ENCODE measurements around the gene SLCO3A1.
"Not testable (repeated sequence)": the region's sequence is repeated elsewhere in the genome, so short reads cannot be mapped to it uniquely, and the experiment has no call there.

The SLCO3A1 gene

DNA sequence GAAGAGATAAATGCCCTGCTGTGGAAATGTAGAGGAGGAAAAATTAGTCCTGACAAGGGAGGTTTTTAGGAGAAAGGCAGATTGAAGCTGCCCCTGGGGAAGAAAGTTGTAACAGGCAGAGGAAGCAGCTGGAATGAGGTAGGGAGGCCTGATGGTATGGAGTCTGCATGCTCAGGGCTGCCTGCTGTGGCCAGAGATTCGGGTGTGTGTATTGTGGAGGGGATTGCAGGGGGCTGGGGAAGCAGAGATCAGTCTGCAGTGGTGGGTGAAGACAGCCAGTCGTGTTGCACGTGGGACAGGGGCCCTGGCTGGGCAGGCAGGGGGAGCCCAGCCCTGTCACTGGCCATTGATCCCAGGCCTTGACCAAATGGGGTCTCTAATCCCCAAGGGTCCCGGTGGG lies 96.5 kb downstream of the SLCO3A1 start:
- CTCF ChIA-PET = no interaction called here
- no peak for DNase-seq
- no peak overlapping the region for H3K27ac Mint-ChIP-seq
- H3K4me1 Mint-ChIP-seq = peaks cover 38% of the 10 kb centered on the region
- no peaks in the 10 kb centered on the region for H3K36me3 Mint-ChIP-seq
- H3K4me3 Mint-ChIP-seq = no peak overlapping the region
- no peaks in the 10 kb centered on the region for H3K27me3 Mint-ChIP-seq
- H3K9me3 Mint-ChIP-seq = no peaks in the 10 kb centered on the region

DNA sequence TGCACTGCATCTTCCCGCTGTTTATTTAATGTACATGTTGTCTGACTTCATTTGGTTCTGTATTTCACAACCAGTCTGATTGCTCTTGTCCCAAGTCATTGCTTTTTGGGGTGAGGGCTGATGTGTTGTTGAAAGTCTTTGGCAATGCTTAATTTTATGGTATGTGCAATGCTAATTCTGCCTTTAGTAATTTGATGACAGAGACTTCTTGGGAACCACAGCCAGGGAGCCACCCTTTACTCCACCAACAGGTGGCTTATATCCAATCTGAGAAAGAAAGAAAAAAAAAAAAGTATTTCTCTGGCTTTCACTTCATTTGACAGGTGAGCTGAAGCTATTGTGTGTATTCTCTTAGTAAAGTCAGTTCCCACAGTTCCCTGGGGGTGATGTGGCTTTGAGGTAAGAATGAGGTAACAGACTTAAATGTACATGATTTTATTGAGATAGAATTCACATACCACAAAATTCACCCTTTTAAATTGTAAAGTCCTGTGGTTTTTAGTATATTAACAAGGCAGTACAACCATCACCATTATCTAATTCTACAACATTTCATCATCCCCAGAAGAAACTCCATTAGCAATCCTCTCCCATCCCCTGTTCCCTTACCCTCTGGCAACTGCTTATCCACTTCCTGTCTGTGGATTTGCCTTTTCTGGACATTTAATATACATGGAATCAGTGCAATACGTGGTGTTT lies 97.3 kb downstream of the SLCO3A1 start:
- CTCF ChIA-PET = no interaction called here
- DNase-seq = no peak
- H3K4me1 Mint-ChIP-seq = peaks cover 38% of the 10 kb centered on the region

DNA sequence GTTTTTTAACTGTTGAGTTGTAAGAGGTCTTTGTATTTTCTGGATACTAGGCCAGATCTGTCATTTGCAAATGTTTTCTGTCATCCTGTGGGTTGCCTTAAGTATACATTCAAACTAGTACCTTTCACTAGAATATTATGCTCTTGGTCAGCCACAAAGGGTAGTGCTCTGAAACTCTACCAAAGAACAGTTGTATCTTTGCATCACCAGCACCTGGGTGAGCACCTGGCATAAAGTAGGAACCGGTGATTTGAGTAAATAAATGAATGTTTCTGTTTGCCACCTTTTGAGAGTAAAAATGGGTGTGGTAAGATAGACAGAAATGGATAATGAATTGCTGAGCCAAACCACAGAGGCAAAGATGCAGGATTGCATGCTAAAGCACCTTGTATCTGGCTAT lies 98.7 kb downstream of the SLCO3A1 start:
- no peak overlapping the region for H3K4me3 Mint-ChIP-seq
- no peaks in the 10 kb centered on the region for H3K36me3 Mint-ChIP-seq
- CTCF ChIA-PET = no interaction called here
- H3K9me3 Mint-ChIP-seq = no peaks in the 10 kb centered on the region
- no peak for DNase-seq
- no peak overlapping the region for H3K27ac Mint-ChIP-seq
- H3K4me1 Mint-ChIP-seq = peaks cover 38% of the 10 kb centered on the region
- H3K27me3 Mint-ChIP-seq = no peaks in the 10 kb centered on the region

More for the DNA sequence above, 97.3 kb downstream of the SLCO3A1 start:
- Mint-ChIP-seq H3K9me3 (no peaks in the 10 kb centered on the region), H3K36me3 (no peaks in the 10 kb centered on the region), H3K4me3 (no peak overlapping the region), H3K27ac (no peak overlapping the region), H3K27me3 (no peaks in the 10 kb centered on the region)

DNA sequence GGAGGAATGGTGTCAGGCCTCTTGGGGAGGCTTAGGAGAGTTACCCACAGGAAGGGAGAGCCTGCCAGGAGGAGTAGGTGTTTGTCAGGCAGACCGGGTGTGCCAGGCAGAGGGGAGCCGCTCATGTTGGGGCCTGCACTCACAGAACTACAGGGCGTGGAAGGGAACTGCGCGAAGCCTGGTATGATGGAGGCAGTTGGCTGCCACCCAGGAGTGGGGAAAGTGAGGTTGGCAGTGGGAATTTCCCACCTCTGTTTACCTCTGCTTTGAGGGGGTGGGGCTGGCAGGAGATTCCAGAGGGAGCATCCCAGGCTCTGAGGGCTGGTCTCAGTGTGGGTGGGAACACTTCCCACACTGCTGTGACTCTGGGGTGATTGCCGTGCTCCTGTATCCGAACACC lies 99.9 kb downstream of the SLCO3A1 start:
- Mint-ChIP-seq H3K36me3 (no peaks in the 10 kb centered on the region), H3K4me1 (peaks cover 36% of the 10 kb centered on the region), H3K27ac (no peak overlapping the region), H3K4me3 (no peak overlapping the region), H3K27me3 (no peaks in the 10 kb centered on the region), H3K9me3 (no peaks in the 10 kb centered on the region)
- no peak for DNase-seq
- CTCF ChIA-PET = no interaction called here

DNA sequence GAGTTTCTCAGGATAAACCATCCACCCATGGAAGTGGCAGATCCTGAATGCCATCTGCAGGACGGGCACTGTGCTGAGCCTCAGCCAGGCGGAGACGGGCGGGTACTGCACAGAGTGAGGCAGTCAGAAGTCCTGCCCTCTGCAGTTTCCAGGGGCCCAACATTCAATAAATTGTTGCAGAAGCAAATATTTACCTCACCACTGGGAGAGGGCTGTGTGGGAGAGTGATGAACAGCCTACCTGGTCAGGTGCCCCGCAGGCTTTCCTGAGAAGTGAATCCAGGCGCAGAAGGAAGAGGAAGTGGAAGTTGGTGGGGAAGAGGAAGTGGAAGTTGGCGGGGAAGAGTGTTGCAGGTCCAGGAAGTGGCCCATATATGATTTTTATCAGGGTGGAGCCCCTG lies 100.8 kb downstream of the SLCO3A1 start:
- H3K36me3 Mint-ChIP-seq = no peaks in the 10 kb centered on the region
- H3K4me3 Mint-ChIP-seq = no peak overlapping the region
- H3K27me3 Mint-ChIP-seq = no peaks in the 10 kb centered on the region
- CTCF ChIA-PET = no interaction called here
- no peaks in the 10 kb centered on the region for H3K9me3 Mint-ChIP-seq
- H3K4me1 Mint-ChIP-seq = peaks cover 36% of the 10 kb centered on the region
- no peak for DNase-seq
- no peak overlapping the region for H3K27ac Mint-ChIP-seq

DNA sequence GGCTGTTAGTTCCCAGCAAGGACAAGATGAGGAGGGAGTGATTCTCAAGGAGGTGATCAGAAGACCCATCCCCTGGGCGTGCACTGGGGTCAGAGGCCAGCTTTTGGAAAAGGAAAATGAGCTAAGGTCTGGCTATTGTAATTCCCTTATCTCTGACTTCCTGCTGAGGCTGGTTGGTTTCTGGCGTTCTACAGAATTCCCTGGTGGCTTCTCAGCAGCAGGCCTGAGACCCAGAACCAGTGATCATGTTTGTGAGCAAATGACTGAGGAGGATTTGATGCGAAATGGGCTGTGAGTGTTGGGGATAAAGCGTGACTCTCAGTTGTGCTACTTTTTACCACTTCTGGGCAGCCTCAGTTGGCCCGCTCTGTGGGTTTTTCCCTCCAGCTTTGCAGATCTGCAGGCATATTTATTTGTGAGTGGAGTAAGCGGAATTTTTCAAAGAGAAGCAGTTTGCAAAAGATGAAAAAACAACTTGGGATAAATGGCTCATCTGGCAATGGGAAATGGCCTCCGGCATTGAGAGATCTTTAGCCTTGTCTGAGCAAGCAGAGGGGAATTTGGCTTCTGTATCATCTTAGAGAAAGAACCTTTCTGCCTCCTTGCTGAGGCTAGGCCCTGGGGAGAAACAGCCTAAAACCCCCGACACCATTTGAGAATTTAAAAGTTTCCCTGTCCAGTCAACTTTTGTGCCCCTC lies 102.7 kb downstream of the SLCO3A1 start:
- Mint-ChIP-seq H3K4me1 (peaks cover 33% of the 10 kb centered on the region), H3K9me3 (no peaks in the 10 kb centered on the region), H3K27ac (peak overlapping the region; percentile 38), H3K27me3 (no peaks in the 10 kb centered on the region), H3K36me3 (no peaks in the 10 kb centered on the region), H3K4me3 (no peak overlapping the region)
- no peak for DNase-seq
- CTCF ChIA-PET = no interaction called here

DNA sequence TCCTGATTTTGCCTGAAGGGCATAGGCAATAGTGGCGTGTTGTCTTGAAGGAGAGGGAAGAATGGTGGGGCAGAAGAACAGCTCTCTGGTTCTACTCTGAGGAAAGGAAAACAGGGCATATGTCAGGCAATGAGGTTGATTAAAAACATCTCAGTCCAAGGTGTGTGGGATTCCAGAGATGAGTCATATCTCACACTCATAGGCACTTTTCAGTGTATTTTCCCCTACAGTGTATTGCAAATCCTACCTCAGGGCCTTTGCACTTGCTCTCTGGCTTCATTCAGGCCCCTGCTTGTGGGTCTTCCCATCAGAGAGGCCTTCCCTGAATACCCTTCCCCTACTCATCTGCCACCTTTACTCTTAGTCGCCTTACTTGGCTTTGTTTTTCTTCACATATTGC lies 107.8 kb downstream of the SLCO3A1 start:
- H3K36me3 Mint-ChIP-seq = peaks cover 14% of the 10 kb centered on the region
- CTCF ChIA-PET = interaction anchor here (1.1 kb wide), 1 partner anchor 11 kb away, joined by 3 read pairs; no protein-coding TSS in a partner anchor
- no peak for DNase-seq
- H3K4me1 Mint-ChIP-seq = peaks cover 13% of the 10 kb centered on the region
- no peaks in the 10 kb centered on the region for H3K27me3 Mint-ChIP-seq
- peaks cover 2% of the 10 kb centered on the region for H3K9me3 Mint-ChIP-seq
- H3K27ac Mint-ChIP-seq = no peak overlapping the region
- H3K4me3 Mint-ChIP-seq = no peak overlapping the region

DNA sequence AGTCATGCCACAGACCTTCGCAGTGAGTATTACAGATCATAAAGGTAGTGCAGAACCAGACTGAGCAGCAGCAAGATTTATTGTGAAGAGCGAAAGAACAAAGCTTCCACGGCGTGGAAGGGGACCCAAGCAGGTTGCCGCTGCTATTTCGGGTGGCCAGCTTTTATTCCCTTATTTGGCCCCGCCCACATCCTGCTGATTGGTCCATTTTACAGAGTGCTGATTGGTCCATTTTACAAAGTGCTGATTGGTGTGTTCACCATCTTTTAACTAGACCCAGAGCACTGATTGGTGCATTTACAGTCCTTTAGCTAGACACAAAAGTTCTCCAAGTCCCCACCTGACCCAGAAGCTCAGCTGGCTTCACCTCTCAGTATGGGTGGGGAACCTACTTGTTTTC lies 110.2 kb downstream of the SLCO3A1 start:
- Mint-ChIP-seq H3K4me1 (peaks cover 13% of the 10 kb centered on the region), H3K36me3 (peaks cover 14% of the 10 kb centered on the region)
- H3K9me3 Mint-ChIP-seq, H3K27ac Mint-ChIP-seq, DNase-seq, CTCF ChIA-PET, H3K4me3 Mint-ChIP-seq, H3K27me3 Mint-ChIP-seq: not testable (repeated sequence)

DNA sequence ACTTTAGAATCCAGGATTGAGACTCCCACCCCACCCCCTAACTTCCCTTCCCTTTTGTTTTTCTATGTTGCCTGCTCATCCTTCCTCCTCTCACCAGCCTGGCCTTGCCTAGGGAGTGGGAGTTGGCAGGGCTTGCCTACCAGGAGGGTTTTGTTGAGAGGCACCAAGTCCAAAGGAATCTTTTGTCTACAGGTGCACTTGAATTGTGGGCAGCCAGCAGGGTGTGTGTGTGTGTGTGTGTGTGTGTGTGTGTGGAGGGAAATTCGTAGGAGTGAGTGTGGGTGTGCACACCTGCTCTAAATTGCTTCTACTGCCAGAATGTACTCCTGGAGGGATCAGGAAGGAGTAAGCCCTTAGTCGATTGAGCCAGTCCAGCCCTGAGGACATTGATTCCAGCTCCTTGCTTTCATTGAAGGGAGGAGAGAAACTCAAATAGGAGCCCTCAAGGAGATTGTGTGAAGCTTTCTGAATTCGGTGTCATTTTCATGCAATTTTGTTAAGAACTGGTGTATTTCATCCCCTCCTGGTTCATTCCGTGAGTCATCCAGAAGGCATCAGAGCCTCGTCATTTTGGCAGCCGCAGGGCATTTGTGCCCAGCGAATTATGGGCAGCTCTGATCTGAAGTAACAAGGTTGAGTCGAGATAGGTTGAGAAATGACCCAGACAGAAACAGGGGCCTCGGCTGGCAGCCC lies 112.1 kb downstream of the SLCO3A1 start:
- Mint-ChIP-seq H3K27ac (no peak overlapping the region), H3K27me3 (no peaks in the 10 kb centered on the region), H3K36me3 (peaks cover 14% of the 10 kb centered on the region), H3K4me1 (peaks cover 13% of the 10 kb centered on the region), H3K4me3 (no peak overlapping the region), H3K9me3 (peaks cover 2% of the 10 kb centered on the region)
- DNase-seq = no peak
- CTCF ChIA-PET = no interaction called here

DNA sequence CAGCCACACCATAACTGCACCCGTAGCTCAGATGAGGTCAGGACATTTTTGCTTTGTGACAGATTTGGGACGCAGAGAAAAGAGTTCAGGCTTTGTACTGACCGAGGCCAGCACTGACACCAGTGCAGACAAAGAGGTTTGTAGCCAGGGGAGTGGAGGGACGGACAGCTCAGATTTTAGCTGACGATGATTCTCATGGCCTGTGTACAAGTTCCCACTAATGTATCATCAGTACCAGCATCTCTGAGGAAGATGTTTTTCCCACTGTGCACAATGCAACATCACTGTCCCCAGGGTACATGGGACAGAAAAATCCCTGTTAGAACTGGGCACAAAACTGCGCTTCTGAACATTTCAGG lies 112.7 kb downstream of the SLCO3A1 start:
- Mint-ChIP-seq H3K27me3 (no peaks in the 10 kb centered on the region), H3K9me3 (peaks cover 2% of the 10 kb centered on the region), H3K4me3 (no peak overlapping the region), H3K36me3 (peaks cover 14% of the 10 kb centered on the region), H3K4me1 (peaks cover 10% of the 10 kb centered on the region), H3K27ac (no peak overlapping the region)
- CTCF ChIA-PET = no interaction called here
- DNase-seq = no peak

DNA sequence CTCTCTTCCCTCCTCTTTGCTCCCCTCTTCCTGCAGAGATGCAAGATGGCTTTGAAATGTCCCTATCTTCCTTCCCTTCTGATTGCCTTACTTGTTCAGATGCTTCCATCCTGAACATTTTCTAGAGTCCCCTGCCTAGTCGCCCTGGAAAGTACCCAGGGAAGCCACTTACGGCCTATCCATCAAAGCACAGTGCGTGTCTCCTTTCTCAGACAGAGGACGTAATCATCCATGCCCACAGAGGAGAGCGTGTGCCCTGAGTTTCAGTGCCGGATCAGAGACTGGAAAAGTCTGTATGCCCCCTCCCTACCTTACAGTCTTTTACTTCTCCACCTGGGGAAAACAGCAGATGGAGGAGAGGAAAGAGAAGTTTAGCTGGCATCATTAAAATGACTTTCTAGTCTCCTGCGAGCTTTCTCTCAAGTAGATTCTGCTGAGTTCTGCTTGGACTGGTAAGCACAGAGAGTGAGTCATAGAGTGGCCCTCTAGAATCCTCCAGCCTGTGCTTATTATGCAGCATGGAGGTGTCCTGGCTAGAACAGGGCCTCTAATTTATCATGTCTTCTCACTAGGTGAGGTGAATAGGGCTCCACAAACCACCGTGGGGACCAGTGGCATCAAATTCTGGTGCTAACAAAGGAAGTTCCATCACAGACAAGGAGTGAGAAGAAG lies 114.6 kb downstream of the SLCO3A1 start:
- H3K9me3 Mint-ChIP-seq = peaks cover 2% of the 10 kb centered on the region
- H3K27ac Mint-ChIP-seq = no peak overlapping the region
- H3K4me1 Mint-ChIP-seq = peaks cover 7% of the 10 kb centered on the region
- DNase-seq = no peak
- H3K36me3 Mint-ChIP-seq = peaks cover 9% of the 10 kb centered on the region
- CTCF ChIA-PET = no interaction called here
- H3K4me3 Mint-ChIP-seq = no peak overlapping the region
- no peaks in the 10 kb centered on the region for H3K27me3 Mint-ChIP-seq

DNA sequence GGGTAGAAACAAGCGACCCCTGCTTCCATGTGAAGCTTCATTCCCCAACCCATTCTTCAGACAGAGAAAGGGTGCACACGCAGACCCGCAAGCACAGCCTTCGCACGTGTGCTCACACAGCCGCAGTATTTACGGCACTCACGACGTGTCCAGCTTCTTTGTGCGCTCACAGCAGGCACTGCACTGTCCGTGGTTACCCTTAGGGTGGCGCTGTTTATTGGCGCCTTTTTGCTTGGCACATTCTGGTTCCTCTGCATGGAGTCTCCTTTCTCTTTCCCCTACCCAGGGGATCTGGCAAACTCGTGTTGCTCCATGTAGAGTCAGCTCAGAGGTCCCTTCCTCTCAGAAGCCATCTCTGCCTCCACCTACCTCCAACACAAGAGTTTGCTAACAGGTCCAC lies 115.1 kb downstream of the SLCO3A1 start:
- no peaks in the 10 kb centered on the region for H3K9me3 Mint-ChIP-seq
- peaks cover 5% of the 10 kb centered on the region for H3K4me1 Mint-ChIP-seq
- peaks cover 5% of the 10 kb centered on the region for H3K36me3 Mint-ChIP-seq
- no peak overlapping the region for H3K27ac Mint-ChIP-seq
- H3K4me3 Mint-ChIP-seq = no peak overlapping the region
- no peaks in the 10 kb centered on the region for H3K27me3 Mint-ChIP-seq
- no peak for DNase-seq
- CTCF ChIA-PET = no interaction called here

DNA sequence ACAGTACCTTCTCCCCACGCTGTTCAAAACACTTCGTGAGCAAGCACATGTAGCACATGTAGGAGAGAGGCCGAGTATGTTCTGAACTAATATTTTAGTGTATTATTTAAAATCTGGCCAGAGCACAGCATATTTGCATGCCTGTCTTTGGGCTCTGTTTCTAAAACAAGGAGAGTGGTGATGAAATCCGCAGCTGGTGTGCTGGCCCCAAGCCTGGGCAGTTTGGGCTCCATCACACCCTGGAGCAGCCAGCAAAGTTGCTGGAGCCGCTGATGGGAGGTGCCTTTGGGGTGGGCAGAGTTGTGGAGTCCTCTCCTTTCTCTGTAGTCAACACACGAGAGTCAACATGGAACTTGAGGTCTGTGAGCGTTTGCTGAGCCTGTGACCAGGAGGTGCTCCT lies 116.6 kb downstream of the SLCO3A1 start:
- H3K4me3 Mint-ChIP-seq = no peak overlapping the region
- DNase-seq = no peak
- no peaks in the 10 kb centered on the region for H3K27me3 Mint-ChIP-seq
- H3K27ac Mint-ChIP-seq = no peak overlapping the region
- no peaks in the 10 kb centered on the region for H3K9me3 Mint-ChIP-seq
- no peaks in the 10 kb centered on the region for H3K36me3 Mint-ChIP-seq
- H3K4me1 Mint-ChIP-seq = peaks cover 2% of the 10 kb centered on the region
- CTCF ChIA-PET = no interaction called here

DNA sequence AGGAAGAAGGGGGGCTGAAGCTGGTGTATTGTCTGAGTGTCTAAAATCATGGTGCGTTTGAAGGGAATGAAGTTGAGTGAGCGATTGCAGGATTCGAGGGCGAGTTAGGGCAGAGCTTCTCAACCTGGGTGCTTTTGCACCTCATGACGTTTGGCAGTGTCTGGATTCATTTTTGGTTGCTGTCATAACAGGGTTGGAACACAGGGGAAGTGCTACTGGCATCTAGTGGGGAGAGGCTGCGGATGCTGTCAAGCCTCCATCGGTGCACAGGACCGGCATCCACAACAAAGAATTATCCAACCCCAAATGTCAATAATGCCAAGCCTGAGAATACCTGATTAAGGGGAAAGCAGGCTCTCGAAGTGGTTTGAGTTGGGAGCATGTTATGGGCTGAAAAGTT lies 120.0 kb downstream of the SLCO3A1 start:
- Mint-ChIP-seq H3K27ac (no peak overlapping the region), H3K4me1 (peaks cover 2% of the 10 kb centered on the region), H3K4me3 (no peak overlapping the region), H3K9me3 (no peaks in the 10 kb centered on the region), H3K27me3 (no peaks in the 10 kb centered on the region), H3K36me3 (no peaks in the 10 kb centered on the region)
- DNase-seq = no peak
- CTCF ChIA-PET = no interaction called here

DNA sequence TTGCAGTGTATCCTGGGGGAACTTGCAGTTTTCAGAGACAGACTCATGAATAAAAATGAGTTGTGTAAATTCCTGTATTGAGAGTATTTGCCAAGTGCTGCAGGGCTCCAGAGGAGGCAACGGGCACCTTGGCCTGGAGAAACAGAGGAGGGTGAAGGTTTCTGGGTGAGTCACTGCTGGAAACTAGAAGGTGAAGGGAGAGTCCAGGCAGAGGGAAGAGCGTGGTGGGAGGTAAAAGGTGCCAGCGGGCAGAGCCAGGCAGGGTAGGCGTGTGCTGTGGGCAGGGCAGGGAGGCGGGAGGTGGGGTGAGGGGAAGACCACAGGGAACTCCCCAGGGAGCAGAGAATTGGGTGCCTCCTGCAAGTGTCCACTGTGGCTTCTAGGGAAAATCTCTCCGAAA lies 120.8 kb downstream of the SLCO3A1 start:
- no peaks in the 10 kb centered on the region for H3K9me3 Mint-ChIP-seq
- peaks cover 2% of the 10 kb centered on the region for H3K4me1 Mint-ChIP-seq
- CTCF ChIA-PET = no interaction called here
- H3K4me3 Mint-ChIP-seq = no peak overlapping the region
- H3K27ac Mint-ChIP-seq = no peak overlapping the region
- no peaks in the 10 kb centered on the region for H3K27me3 Mint-ChIP-seq
- no peak for DNase-seq
- H3K36me3 Mint-ChIP-seq = no peaks in the 10 kb centered on the region
